ENCODE measurements around the gene CD99L2. TPM values are rescaled to one million over a fixed set of nuclear protein-coding genes. Genes with fewer than 3 reads are reported as not detected.
A peak's percentile ranks its signal among the peaks of the same experiment; 100 is the strongest.

Gene CD99L2
- total and polyA plus RNA-seq, 4 donors: 9.7 to 39.8 (median 23.8) TPM

DNA sequence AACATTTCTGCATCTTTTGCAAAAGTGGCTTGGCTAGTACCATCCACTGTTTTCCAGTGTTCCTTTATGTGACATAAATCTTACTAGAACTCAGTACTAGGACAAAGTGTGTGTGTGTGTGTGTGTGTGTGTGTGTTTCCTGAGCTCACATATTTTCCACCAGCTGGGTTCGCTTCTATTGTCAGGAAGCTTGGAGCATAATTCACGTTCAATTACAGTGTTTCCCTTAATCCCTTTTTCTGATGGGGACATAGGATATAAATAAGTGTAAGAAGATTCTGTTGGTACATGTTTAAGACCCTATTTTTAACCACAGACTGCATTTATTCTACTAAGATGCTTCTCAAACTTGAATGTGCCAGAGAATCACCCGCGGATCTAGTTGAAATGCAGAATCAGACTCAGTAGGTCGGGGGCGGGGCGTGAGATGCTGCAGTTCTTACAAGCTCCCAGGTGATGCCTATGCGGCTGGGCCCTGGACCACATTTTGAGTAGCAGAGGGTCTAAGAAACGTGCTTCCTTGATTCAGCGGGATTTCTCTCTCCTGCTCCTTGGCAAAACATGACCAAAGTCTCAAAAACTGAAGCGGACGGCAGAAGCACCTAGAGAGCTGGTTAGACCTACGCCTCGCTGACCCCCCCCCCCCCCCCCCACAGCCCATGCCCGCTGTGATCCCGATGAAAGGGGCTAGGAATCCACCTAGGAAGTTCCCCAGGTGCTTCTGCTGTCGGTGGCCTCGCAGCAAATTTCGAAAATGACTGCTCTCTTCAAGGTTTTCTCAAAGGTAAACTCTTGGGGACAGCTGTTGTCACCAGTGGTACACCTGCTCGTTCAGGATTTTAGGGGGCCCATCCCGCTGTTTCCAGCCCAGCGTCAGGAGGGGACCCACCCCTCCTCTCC, 797 bp downstream of the CD99L2 start:
- TF ChIP-seq JUND (IDR thresholded peaks at IDR 0.05): no peak
- TF ChIP-seq RAD21 (IDR thresholded peaks at IDR 0.05): no peak
- no peak for TF ChIP-seq SP1 (IDR thresholded peaks at IDR 0.05)
- TF ChIP-seq, protein P1, sequence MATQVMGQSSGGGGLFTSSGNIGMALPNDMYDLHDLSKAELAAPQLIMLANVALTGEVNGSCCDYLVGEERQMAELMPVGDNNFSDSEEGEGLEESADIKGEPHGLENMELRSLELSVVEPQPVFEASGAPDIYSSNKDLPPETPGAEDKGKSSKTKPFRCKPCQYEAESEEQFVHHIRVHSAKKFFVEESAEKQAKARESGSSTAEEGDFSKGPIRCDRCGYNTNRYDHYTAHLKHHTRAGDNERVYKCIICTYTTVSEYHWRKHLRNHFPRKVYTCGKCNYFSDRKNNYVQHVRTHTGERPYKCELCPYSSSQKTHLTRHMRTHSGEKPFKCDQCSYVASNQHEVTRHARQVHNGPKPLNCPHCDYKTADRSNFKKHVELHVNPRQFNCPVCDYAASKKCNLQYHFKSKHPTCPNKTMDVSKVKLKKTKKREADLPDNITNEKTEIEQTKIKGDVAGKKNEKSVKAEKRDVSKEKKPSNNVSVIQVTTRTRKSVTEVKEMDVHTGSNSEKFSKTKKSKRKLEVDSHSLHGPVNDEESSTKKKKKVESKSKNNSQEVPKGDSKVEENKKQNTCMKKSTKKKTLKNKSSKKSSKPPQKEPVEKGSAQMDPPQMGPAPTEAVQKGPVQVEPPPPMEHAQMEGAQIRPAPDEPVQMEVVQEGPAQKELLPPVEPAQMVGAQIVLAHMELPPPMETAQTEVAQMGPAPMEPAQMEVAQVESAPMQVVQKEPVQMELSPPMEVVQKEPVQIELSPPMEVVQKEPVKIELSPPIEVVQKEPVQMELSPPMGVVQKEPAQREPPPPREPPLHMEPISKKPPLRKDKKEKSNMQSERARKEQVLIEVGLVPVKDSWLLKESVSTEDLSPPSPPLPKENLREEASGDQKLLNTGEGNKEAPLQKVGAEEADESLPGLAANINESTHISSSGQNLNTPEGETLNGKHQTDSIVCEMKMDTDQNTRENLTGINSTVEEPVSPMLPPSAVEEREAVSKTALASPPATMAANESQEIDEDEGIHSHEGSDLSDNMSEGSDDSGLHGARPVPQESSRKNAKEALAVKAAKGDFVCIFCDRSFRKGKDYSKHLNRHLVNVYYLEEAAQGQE (IDR thresholded peaks at IDR 0.05): no peak
- TF ChIP-seq RXRA (IDR thresholded peaks at IDR 0.05): no peak
- TF ChIP-seq TAF1 (conservative IDR thresholded peaks at IDR 0.05): no peak
- TF ChIP-seq, protein P2, sequence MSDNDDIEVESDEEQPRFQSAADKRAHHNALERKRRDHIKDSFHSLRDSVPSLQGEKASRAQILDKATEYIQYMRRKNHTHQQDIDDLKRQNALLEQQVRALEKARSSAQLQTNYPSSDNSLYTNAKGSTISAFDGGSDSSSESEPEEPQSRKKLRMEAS (IDR thresholded peaks at IDR 0.05): no peak
- TF ChIP-seq NR2F2 (IDR thresholded peaks at IDR 0.05): no peak
- TF ChIP-seq, protein P3, sequence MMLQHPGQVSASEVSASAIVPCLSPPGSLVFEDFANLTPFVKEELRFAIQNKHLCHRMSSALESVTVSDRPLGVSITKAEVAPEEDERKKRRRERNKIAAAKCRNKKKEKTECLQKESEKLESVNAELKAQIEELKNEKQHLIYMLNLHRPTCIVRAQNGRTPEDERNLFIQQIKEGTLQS (IDR thresholded peaks at IDR 0.05): no peak
- TF ChIP-seq, protein P4, sequence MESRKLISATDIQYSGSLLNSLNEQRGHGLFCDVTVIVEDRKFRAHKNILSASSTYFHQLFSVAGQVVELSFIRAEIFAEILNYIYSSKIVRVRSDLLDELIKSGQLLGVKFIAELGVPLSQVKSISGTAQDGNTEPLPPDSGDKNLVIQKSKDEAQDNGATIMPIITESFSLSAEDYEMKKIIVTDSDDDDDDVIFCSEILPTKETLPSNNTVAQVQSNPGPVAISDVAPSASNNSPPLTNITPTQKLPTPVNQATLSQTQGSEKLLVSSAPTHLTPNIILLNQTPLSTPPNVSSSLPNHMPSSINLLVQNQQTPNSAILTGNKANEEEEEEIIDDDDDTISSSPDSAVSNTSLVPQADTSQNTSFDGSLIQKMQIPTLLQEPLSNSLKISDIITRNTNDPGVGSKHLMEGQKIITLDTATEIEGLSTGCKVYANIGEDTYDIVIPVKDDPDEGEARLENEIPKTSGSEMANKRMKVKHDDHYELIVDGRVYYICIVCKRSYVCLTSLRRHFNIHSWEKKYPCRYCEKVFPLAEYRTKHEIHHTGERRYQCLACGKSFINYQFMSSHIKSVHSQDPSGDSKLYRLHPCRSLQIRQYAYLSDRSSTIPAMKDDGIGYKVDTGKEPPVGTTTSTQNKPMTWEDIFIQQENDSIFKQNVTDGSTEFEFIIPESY (IDR thresholded peaks at IDR 0.05): no peak
- no peak for TF ChIP-seq FOXA1 (IDR thresholded peaks at IDR 0.05)
- no peak for TF ChIP-seq HNF4A (conservative IDR thresholded peaks at IDR 0.05)
- TF ChIP-seq HNF4G (IDR thresholded peaks at IDR 0.05): no peak
- TF ChIP-seq GABPA (IDR thresholded peaks at IDR 0.05 in 1 of 2, conservative IDR thresholded peaks at IDR 0.05 in 1 of 2): no peak
- TF ChIP-seq EGR1 (IDR thresholded peaks at IDR 0.05; ENCODE audit: low read depth in 2 of 2): no peak
- TF ChIP-seq YY1 (IDR thresholded peaks at IDR 0.05): no peak
- no peak for TF ChIP-seq FOXA2 (IDR thresholded peaks at IDR 0.05)
- TF ChIP-seq, protein P5, sequence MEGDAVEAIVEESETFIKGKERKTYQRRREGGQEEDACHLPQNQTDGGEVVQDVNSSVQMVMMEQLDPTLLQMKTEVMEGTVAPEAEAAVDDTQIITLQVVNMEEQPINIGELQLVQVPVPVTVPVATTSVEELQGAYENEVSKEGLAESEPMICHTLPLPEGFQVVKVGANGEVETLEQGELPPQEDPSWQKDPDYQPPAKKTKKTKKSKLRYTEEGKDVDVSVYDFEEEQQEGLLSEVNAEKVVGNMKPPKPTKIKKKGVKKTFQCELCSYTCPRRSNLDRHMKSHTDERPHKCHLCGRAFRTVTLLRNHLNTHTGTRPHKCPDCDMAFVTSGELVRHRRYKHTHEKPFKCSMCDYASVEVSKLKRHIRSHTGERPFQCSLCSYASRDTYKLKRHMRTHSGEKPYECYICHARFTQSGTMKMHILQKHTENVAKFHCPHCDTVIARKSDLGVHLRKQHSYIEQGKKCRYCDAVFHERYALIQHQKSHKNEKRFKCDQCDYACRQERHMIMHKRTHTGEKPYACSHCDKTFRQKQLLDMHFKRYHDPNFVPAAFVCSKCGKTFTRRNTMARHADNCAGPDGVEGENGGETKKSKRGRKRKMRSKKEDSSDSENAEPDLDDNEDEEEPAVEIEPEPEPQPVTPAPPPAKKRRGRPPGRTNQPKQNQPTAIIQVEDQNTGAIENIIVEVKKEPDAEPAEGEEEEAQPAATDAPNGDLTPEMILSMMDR (IDR thresholded peaks at IDR 0.05; ENCODE audit: low read depth, low read length, missing input control): no peak

More for the DNA sequence above, 797 bp downstream of the CD99L2 start:
- Histone ChIP-seq H3K4me1 (ENCODE audit: control insufficient read depth in 4 of 4, insufficient read depth in 4 of 4, low read length in 3 of 4) (peaks cover 0 to 4% (median 1%) of the 10 kb centered on the region in 4 donors), H3K9me3 (ENCODE audit: control insufficient read depth in 4 of 4, low read length in 3 of 4) (no peaks in the 10 kb centered on the region), H3K4me3 (ENCODE audit: low read depth in 1 of 3, low read length in 3 of 3) (peak overlapping the region; percentile 61 to 83 (median 64)), H3K9ac (ENCODE audit: low read depth in 1 of 2, low read length in 2 of 2) (peak overlapping the region in 1 of 2 donors; percentile 69), H3K27me3 (ENCODE audit: control insufficient read depth in 4 of 4, insufficient read depth in 4 of 4, low read length in 3 of 4) (no peaks in the 10 kb centered on the region), H3K27ac (ENCODE audit: low read depth in 1 of 2, low read length in 2 of 2) (peak overlapping the region; percentile 55 to 73), H3K36me3 (ENCODE audit: control insufficient read depth in 4 of 4, insufficient read depth in 3 of 4, low read depth in 1 of 4, low read length in 3 of 4) (no peaks in the 10 kb centered on the region)
- DNase-seq (ENCODE audit: low spot score): peak; percentile 35
- 4% methylated on average over 22 of the region's 22 CpGs for WGBS
